Measurements from ENCODE around the gene EID3. TPM values are rescaled to one million over a fixed set of nuclear protein-coding genes. Genes with fewer than 3 reads are reported as not detected.
A peak's percentile ranks its signal among the peaks of the same experiment; 100 is the strongest.

Gene EID3
- total RNA-seq, 4 donors from 2014 or later = 17.2 to 52.0 (median 23.4) TPM

DNA sequence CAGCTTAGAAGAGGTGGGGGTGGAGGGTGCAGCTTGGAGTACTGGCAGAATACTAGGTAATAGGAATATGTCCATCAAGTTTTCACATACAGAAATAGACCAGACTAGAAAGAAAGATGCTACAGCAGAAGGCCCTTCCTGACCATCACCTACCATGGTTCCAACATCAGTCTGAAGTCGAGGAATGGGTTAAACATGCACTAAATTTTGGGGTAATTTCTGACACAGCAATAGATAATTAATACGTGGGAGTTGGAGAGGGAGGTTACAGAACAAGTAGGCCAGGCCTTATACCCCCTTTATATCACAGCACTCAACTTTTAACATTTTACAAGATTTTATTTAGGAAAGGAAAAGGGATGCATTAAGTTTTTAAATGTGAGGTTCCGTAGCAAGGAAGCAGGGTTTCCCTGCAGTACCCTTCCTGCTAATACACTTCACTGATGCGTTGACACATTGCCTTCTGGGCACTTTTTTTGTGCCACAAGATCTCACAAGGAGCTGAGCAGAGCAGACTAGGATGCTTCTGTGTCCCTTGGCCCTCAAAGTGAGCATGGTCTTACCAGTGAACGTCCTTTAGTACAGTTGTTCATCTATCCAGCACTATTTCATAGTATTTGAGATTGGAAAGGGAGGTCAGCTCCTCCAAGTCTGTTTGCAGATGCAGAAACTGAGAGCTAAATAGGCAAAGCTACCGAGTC, 50.8 kb downstream of the EID3 start:
- no peak overlapping the region for H3K27ac ChIP-seq
- H3K9me3 ChIP-seq = no peaks in the 10 kb centered on the region
- H3K4me1 ChIP-seq = no peaks in the 10 kb centered on the region
- H3K36me3 ChIP-seq = peaks cover 0 to 30% (median 0%) of the 10 kb centered on the region in 3 donors
- H3K4me3 ChIP-seq = no peak overlapping the region
- TF ChIP-seq, protein P1, sequence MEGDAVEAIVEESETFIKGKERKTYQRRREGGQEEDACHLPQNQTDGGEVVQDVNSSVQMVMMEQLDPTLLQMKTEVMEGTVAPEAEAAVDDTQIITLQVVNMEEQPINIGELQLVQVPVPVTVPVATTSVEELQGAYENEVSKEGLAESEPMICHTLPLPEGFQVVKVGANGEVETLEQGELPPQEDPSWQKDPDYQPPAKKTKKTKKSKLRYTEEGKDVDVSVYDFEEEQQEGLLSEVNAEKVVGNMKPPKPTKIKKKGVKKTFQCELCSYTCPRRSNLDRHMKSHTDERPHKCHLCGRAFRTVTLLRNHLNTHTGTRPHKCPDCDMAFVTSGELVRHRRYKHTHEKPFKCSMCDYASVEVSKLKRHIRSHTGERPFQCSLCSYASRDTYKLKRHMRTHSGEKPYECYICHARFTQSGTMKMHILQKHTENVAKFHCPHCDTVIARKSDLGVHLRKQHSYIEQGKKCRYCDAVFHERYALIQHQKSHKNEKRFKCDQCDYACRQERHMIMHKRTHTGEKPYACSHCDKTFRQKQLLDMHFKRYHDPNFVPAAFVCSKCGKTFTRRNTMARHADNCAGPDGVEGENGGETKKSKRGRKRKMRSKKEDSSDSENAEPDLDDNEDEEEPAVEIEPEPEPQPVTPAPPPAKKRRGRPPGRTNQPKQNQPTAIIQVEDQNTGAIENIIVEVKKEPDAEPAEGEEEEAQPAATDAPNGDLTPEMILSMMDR (IDR thresholded peaks at IDR 0.05) = no peak
- no peak for TF ChIP-seq POLR2A (IDR thresholded peaks at IDR 0.05)
- peak in 1 of 3 donors; percentile 13 for DNase-seq
- no peaks in the 10 kb centered on the region for H3K27me3 ChIP-seq

Other genes starting within 250 kb of the EID3 start
- gene HCFC2, start 239.2 kb upstream of the EID3 start, total RNA-seq = 10 to 100 TPM; 16.0 to 34.3 (median 20.3) TPM
- 10 to 100 TPM in 3 of 4 donors, 1 to 10 TPM in 1; 9.1 to 25.6 (median 19.4) TPM for gene NFYB, start 165.5 kb upstream of the EID3 start, total RNA-seq
- 100 to 1,000 TPM in 3 of 4 donors, 10 to 100 TPM in 1; 94.1 to 240 (median 128) TPM for gene TXNRD1, start 88.0 kb upstream of the EID3 start, total RNA-seq
- 100 to 1,000 TPM in 1 of 4 donors, 10 to 100 TPM in 2, 1 to 10 TPM in 1; 9.9 to 119 (median 15.6) TPM for gene CHST11, start 153.2 kb downstream of the EID3 start, total RNA-seq

Data from Peyer's patch (tissue), 4 donors.